H9 (cell line): ENCODE measurements around the gene NEUROG1. TPM values are rescaled to one million over a fixed set of nuclear protein-coding genes. Genes with fewer than 3 reads are reported as not detected.

Experiments
- DNase-seq: peaks from one replicate; pipeline ENCODE4 v3.0.0-alpha.2; 2017
- H2AFZ ChIP-seq: one replicate; pipeline ENCODE4 v1.6.1; 2013; ENCODE audit warnings: mild to moderate bottlenecking, low read length, control low read depth, moderate library complexity
- H2AK5ac ChIP-seq: 2 replicates; pipeline ENCODE4 v1.6.1; 2013; ENCODE audit warnings: low read length, control low read depth, mixed read lengths; ENCODE audit not compliant: insufficient read length
- H2BK120ac ChIP-seq: one replicate; pipeline ENCODE4 v1.6.1; 2013; ENCODE audit warnings: low read depth, mild to moderate bottlenecking, low read length, control low read depth, inconsistent platforms; ENCODE audit not compliant: poor library complexity, severe bottlenecking
- H2BK12ac ChIP-seq: 2 replicates; pipeline ENCODE4 v1.6.1; 2013; ENCODE audit warnings: low read length, control low read depth, mixed read lengths, low read depth; ENCODE audit not compliant: insufficient read length
- H2BK15ac ChIP-seq: 2 replicates; pipeline ENCODE4 v1.6.1; 2013; ENCODE audit warnings: low read depth, low read length, control low read depth
- H2BK20ac ChIP-seq: one replicate; pipeline ENCODE4 v1.6.1; 2013; ENCODE audit warnings: low read depth, mild to moderate bottlenecking, low read length, control low read depth, inconsistent platforms; ENCODE audit not compliant: poor library complexity, severe bottlenecking
- H2BK5ac ChIP-seq: 2 replicates; pipeline ENCODE4 v1.6.1; 2013; ENCODE audit warnings: low read length, control low read depth, mixed read lengths; ENCODE audit not compliant: insufficient read length
- H3K14ac ChIP-seq: 2 replicates; pipeline ENCODE4 v1.6.1; 2013; ENCODE audit warnings: low read length, control low read depth; ENCODE audit not compliant: insufficient read depth
- H3K18ac ChIP-seq: 2 replicates; pipeline ENCODE4 v1.6.1; 2013; ENCODE audit warnings: low read depth, mild to moderate bottlenecking, mixed read lengths, low read length, control low read depth; ENCODE audit not compliant: insufficient read length
- H3K23ac ChIP-seq: 2 replicates; pipeline ENCODE4 v1.6.1; 2013; ENCODE audit warnings: low read length, control low read depth, mixed read lengths, low read depth; ENCODE audit not compliant: insufficient read length
- H3K23me2 ChIP-seq: 2 replicates; pipeline ENCODE4 v1.6.1; 2013; ENCODE audit warnings: low read depth, mild to moderate bottlenecking, mixed read lengths, low read length, control low read depth; ENCODE audit not compliant: insufficient read length, poor library complexity, severe bottlenecking
- H3K27ac ChIP-seq: 2 replicates; pipeline ENCODE4 v1.5.1; 2013; ENCODE audit warnings: low read length, control low read depth, mixed read lengths, low read depth; ENCODE audit not compliant: insufficient read length
- H3K27me3 ChIP-seq: 2 replicates; pipeline ENCODE4 v1.6.1; 2013; ENCODE audit warnings: low read length, control low read depth, inconsistent platforms; ENCODE audit not compliant: insufficient read depth
- H3K4ac ChIP-seq: 2 replicates; pipeline ENCODE4 v1.6.1; 2013; ENCODE audit warnings: low read depth, mild to moderate bottlenecking, control low read depth, inconsistent platforms, low read length, moderate library complexity
- H3K4me1 ChIP-seq: 2 replicates; pipeline ENCODE4 v1.6.1; 2013; ENCODE audit warnings: low read length, control low read depth, inconsistent platforms; ENCODE audit not compliant: insufficient read depth
- H3K4me2 ChIP-seq: 2 replicates; pipeline ENCODE4 v1.6.1; 2013; ENCODE audit warnings: low read length, control low read depth, mixed read lengths; ENCODE audit not compliant: insufficient read length, insufficient read depth
- H3K56ac ChIP-seq: 2 replicates; pipeline ENCODE4 v1.6.1; 2013; ENCODE audit warnings: low read depth, mild to moderate bottlenecking, mixed read lengths, low read length, control low read depth; ENCODE audit not compliant: insufficient read length
- H3K79me1 ChIP-seq: 2 replicates; pipeline ENCODE4 v1.6.1; 2013; ENCODE audit warnings: low read depth, mild to moderate bottlenecking, moderate library complexity, low read length, control low read depth, inconsistent platforms; ENCODE audit not compliant: insufficient read depth, poor library complexity, severe bottlenecking
- H3K79me2 ChIP-seq: 2 replicates; pipeline ENCODE4 v1.6.1; 2013; ENCODE audit warnings: low read length, control low read depth, inconsistent platforms; ENCODE audit not compliant: insufficient read depth
- H3K9ac ChIP-seq: 2 replicates; pipeline ENCODE4 v1.6.1; 2013; ENCODE audit warnings: low read length, control low read depth, mixed read lengths; ENCODE audit not compliant: insufficient read length; ENCODE audit errors: extremely low read depth
- H3K9me3 ChIP-seq: one replicate; pipeline ENCODE4 v1.6.1; 2013; ENCODE audit warnings: low read depth, low read length, inconsistent platforms; ENCODE audit not compliant: control insufficient read depth
- H3T11ph ChIP-seq: one replicate; pipeline ENCODE4 v1.6.1; 2013; ENCODE audit warnings: mild to moderate bottlenecking, low read length, control low read depth, inconsistent platforms
- H4K20me1 ChIP-seq: one replicate; pipeline ENCODE4 v1.6.1; 2013; ENCODE audit not compliant: control insufficient read depth, insufficient read length, insufficient read depth
- H4K5ac ChIP-seq: 2 replicates; pipeline ENCODE4 v1.6.1; 2013; ENCODE audit warnings: low read depth, mild to moderate bottlenecking, mixed read lengths, low read length, control low read depth; ENCODE audit not compliant: insufficient read length
- H4K8ac ChIP-seq: replicated peaks from 2 replicates; pipeline ENCODE4 v1.6.1; 2013; ENCODE audit warnings: low read length, control low read depth, mixed read lengths, low read depth; ENCODE audit not compliant: insufficient read length
- H4K91ac ChIP-seq: 2 replicates; pipeline ENCODE4 v1.6.1; 2013; ENCODE audit warnings: low read depth, mild to moderate bottlenecking, moderate library complexity, mixed read lengths, low read length, control low read depth; ENCODE audit not compliant: insufficient read length
- H3K27ac Mint-ChIP-seq, 3 experiments: 2 replicates in 2 of 3; 3 replicates in 1 of 3; pipeline ENCODE4 v1.8.0; 2020 to 2021; ENCODE audit warnings: mixed read lengths in 3 of 3, mild to moderate bottlenecking in 1 of 3, moderate library complexity in 1 of 3
- H3K27me3 Mint-ChIP-seq: 2 replicates; pipeline ENCODE4 v1.8.0; 2021; ENCODE audit warnings: low read depth, mild to moderate bottlenecking, moderate library complexity, mixed read lengths
- H3K36me3 Mint-ChIP-seq, 3 experiments: 2 replicates in 2 of 3; 3 replicates in 1 of 3; pipeline ENCODE4 v1.8.0; 2020 to 2021; ENCODE audit warnings: low read depth in 3 of 3, mixed read lengths in 3 of 3; ENCODE audit not compliant: insufficient read depth in 1 of 3
- H3K4me1 Mint-ChIP-seq, 2 experiments: 2 replicates each; pipeline ENCODE4 v1.8.0; 2020; ENCODE audit warnings: mixed read lengths in 2 of 2
- H3K4me3 Mint-ChIP-seq, 2 experiments: 2 replicates in 1 of 2; 3 replicates in 1 of 2; pipeline ENCODE4 v1.8.0; 2020 to 2021; ENCODE audit warnings: mild to moderate bottlenecking in 2 of 2, mixed read lengths in 2 of 2, moderate library complexity in 1 of 2
- H3K9me3 Mint-ChIP-seq, 2 experiments: 2 replicates in 1 of 2; 3 replicates in 1 of 2; pipeline ENCODE4 v1.8.0; 2020; ENCODE audit warnings: mild to moderate bottlenecking in 2 of 2, mixed read lengths in 2 of 2, moderate library complexity in 1 of 2
- WGBS: extraction: QIAGEN DNeasy Blood & Tissue Kit; methylation state at CpG from one replicate; pipeline ENCODE4 v1.1.7; 2013; ENCODE audit warnings: missing lambda C conversion rate, low lambda C conversion rate, mixed read lengths; ENCODE audit not compliant: insufficient read length; ENCODE audit errors: extremely low coverage; 5-methylcytosine and 5-hydroxymethylcytosine counted together
- total RNA-seq: library from RNA; stranded (reverse); gene quantifications from 2 replicates; pipeline ENCODE4 v1.2.1, GENCODE V29; 2021
- TF ChIP-seq, protein P1 (sequence below): fragments of 200-600 bp; sonication (generic); conservative IDR thresholded peaks from 3 replicates; pipeline ENCODE4 v1.8.0; 2021; ENCODE audit warnings: antibody characterized with exemption, mild to moderate bottlenecking

The NEUROG1 gene
- total RNA-seq, 1 experiment from 2014 or later = not detected

DNA sequence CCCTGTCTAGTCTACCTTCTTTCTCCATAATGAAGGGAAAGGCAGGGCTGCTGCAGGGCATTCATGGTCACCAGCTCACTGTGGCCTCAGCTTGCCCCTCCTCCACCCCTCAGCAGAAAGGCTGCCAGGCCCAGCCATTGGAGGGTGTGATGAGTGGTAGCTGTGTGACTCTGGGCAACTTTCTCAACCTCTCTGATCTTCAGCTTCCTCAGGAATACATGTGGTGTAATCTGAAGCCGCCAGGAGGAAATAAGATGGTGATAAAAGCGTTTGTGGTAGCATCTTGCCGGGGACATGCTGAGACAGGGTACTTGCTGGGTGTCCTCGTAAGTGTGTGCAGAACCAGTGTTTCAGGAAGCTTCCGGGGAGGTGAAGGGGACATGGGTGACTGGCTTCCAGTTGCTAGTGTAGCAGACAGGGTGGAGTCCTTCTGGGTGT is 33.2 kb upstream of the NEUROG1 start:
- Histone ChIP-seq H3K79me2 (no peaks in the 10 kb centered on the region), H3K23ac (no peak overlapping the region), H3T11ph (no peak overlapping the region), H4K5ac (no peak overlapping the region), H2BK5ac (no peak overlapping the region), H4K8ac (no peak overlapping the region), H3K4me2 (no peak overlapping the region), H3K27ac (no peak overlapping the region), H2AK5ac (no peak overlapping the region), H3K4ac (no peak overlapping the region), H2BK120ac (no peak overlapping the region), H4K91ac (no peak overlapping the region), H3K18ac (no peak overlapping the region), H3K79me1 (no peaks in the 10 kb centered on the region), H2AFZ (no peak overlapping the region), H2BK20ac (no peak overlapping the region), H4K20me1 (no peaks in the 10 kb centered on the region), H2BK15ac (no peak overlapping the region), H3K9me3 (no peaks in the 10 kb centered on the region), H2BK12ac (no peak overlapping the region), H3K4me1 (peaks cover 10% of the 10 kb centered on the region; the same call in 1 of the 2 replicates), H3K14ac (no peak overlapping the region), H3K23me2 (no peaks in the 10 kb centered on the region), H3K27me3 (no peaks in the 10 kb centered on the region), H3K9ac (no peak overlapping the region), H3K56ac (no peak overlapping the region)
- Mint-ChIP-seq H3K4me3 (no peak overlapping the region), H3K9me3 (no peaks in the 10 kb centered on the region), H3K4me1 (peaks cover 26 to 42% of the 10 kb centered on the region in 2 experiments), H3K27ac (no peak overlapping the region), H3K36me3 (no peaks in the 10 kb centered on the region), H3K27me3 (peaks cover 36% of the 10 kb centered on the region)
- WGBS = no CpG with 5 or more reads among the region's 5 CpGs
- DNase-seq = no peak
- TF ChIP-seq, protein P1, sequence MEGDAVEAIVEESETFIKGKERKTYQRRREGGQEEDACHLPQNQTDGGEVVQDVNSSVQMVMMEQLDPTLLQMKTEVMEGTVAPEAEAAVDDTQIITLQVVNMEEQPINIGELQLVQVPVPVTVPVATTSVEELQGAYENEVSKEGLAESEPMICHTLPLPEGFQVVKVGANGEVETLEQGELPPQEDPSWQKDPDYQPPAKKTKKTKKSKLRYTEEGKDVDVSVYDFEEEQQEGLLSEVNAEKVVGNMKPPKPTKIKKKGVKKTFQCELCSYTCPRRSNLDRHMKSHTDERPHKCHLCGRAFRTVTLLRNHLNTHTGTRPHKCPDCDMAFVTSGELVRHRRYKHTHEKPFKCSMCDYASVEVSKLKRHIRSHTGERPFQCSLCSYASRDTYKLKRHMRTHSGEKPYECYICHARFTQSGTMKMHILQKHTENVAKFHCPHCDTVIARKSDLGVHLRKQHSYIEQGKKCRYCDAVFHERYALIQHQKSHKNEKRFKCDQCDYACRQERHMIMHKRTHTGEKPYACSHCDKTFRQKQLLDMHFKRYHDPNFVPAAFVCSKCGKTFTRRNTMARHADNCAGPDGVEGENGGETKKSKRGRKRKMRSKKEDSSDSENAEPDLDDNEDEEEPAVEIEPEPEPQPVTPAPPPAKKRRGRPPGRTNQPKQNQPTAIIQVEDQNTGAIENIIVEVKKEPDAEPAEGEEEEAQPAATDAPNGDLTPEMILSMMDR = no peak
